Non-pigmented ciliary epithelial cell (primary cell): ENCODE measurements around the gene ANXA11.

Source experiments
- DNase-seq: peaks from one replicate; pipeline ENCODE4 v3.0.0-alpha.2; 2010; ENCODE audit warnings: low read depth

Gene ANXA11

DNA sequence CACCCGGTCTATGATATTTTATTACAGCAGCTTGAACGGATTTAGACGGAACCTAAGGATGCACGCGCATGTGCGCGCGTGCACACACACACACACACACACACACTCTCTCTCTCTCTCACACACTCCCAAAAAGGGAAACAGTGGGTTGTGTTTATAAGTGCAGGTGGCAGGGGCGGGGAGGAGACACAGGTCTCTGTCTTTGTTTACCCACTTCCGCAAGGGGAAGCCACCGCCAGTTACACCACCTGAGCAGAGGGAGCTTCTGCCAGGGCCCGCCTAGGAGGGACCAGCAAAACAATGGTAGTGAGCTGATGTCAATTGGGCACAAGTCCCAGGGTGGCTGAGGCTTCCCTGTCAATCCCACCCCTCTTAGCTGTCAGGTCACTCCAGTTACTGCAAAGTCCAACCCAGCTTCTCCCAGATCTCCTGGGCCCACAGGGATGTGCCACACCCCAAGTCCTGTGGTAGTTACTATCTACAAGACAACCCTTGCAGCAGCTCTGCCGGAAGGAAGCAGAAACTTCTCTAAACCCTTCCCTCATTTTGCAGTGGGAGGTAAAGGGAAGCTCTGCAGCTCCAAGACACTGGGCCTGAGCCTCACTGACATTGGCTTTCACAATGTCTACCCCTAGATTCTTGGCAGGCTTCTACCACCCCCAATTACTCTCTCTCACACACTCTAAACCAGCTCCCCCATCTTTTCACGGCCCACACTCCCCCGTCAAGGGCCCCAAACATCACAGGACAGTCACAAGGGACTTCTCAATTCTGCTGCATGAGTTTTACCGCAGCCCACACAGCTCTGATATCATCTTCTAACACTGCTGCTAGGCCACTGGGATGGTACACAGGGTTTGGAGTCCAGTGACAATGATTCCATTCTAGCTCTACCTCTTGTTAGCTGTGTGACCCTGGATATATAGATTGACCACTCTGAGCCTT, 17.6 kb downstream of the ANXA11 start:
- no peak for DNase-seq

DNA sequence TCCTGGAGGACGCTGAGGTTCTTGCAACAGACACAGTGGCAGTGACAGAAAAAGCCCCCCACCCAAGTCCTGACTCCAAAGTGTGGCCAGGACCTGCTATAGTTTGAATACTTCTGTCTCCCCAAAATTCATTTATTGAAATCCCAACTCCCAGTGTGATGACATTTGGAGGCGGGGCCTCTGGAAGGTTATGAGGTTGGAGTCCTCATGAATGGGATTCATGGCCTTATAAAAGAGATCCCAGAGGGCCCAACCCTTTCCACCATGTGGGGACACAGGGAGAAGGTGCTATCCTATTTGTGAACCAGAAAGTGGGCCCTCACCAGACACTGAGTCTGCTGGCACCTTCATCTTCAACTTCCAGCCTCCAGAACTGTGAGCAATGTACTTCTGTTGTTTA, 18.3 kb downstream of the ANXA11 start:
- DNase-seq = no peak

DNA sequence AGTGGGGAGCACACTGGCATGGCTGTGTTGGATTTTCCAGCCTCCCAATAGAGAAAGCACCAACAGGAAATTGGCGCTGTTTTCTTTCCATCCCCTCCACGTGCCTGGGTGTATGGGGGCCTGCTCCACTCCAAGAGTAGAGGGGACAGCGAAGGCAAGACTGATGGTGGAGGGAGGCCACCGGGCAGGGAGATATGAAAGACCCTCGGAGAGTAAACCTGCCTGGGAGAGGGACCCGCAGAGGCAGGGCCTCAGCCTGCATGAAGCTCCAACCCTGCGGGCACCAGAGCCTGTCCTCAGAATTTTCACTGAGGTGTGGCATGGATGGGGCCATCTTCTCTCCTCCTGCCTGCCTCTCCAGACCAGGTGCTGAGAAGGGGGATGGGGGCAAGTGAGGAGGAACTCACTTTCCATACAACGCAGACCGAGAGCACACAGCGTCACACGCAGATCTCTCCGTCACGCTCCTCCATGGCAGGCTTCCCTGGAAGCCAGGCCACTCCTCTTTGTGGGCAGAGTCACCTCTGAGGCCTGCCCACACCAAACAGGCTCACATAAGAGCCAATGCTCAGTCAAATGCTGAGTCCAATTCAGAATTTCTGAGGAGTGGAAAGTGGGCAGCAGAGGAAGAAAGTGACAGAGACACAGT, 18.8 kb downstream of the ANXA11 start:
- DNase-seq = no peak

DNA sequence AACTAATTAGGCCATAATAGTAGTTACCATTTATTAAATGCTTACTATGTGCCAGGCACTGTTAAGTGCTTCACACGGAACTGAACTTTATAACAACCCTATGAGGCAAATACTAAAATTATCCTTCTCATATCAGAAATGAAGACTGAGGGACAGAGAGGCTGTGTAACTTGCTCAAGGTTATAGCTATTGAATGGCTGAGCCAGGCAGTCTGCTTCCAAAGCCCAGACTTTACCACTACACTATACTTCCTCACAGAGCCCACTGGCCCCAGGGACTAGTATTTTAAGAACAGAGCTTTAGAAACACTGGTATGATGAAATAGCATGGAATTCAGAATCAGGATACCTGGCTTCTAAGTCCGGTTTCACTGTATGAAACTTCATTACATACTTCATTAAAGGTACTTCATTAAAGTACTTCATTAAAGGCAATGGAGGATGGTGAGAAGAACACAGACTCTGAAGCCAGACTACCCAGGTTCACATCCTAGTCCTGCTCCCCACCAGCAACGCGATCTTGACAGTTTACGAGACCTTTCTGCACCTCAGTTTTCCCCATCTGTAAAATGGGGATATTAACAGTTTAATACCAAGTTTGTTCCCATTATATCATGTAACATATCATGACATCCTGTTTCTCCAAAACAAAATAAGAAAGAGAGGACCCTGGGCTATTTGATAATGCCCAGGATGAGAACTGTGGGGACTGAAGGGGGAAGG, 19.6 kb downstream of the ANXA11 start:
- DNase-seq = no peak

DNA sequence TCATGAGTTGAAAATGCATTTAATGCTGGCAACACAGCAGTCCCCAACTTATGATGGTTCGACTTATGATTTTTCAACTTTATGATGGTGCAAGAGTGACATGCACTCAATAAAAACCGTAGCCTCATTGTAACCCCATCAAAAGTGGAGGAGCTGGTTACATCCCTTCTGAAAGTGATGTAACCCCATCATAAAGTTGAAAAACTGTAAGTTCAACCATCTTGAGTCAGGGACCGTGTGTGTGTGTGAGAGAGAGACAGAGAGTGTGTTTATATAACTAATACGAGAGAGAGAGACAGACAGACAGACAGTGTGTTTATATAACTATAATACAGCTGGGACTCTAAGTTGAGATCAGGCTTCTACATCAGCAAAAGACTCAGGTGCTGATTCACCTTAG, 21.0 kb downstream of the ANXA11 start:
- DNase-seq = no peak

DNA sequence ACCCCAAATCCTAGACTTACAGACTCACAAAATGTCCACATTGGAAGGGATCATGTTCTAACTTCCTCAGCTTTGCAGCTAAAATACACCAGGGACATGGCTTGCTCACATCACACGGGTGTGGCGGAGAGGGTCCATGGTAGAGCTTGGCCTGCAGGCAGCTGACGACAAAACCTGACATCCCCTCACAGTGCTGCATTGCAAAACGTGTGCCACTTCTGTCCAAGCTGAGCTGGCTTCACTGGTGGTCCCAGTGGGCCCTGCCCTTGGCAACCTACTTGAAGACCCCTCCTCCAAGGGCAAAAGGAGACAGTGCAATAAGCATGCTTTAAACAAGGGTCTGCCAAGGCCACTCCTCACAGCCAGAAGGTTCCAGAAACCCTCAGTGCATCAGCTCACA, 21.9 kb downstream of the ANXA11 start:
- DNase-seq = no peak

DNA sequence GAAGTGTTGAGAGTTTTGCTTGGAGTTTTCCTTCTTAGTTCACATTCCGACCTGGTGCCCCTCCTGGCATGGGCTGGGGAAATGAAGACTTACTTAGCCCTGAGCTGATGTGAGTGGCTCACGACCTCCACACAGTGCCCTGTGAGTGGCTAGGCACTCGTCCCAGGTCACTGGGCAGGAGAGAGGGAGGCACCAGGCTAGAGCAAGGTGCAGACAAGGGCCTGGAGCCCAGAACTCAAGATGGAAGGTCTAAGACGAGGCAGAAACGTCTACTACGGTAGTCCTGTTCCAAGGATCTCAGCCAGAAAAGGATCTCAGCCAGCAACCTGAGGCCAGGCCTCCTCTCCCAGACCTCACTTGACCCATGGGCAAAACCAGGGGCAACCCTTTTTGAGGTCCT, 22.4 kb downstream of the ANXA11 start:
- no peak for DNase-seq

DNA sequence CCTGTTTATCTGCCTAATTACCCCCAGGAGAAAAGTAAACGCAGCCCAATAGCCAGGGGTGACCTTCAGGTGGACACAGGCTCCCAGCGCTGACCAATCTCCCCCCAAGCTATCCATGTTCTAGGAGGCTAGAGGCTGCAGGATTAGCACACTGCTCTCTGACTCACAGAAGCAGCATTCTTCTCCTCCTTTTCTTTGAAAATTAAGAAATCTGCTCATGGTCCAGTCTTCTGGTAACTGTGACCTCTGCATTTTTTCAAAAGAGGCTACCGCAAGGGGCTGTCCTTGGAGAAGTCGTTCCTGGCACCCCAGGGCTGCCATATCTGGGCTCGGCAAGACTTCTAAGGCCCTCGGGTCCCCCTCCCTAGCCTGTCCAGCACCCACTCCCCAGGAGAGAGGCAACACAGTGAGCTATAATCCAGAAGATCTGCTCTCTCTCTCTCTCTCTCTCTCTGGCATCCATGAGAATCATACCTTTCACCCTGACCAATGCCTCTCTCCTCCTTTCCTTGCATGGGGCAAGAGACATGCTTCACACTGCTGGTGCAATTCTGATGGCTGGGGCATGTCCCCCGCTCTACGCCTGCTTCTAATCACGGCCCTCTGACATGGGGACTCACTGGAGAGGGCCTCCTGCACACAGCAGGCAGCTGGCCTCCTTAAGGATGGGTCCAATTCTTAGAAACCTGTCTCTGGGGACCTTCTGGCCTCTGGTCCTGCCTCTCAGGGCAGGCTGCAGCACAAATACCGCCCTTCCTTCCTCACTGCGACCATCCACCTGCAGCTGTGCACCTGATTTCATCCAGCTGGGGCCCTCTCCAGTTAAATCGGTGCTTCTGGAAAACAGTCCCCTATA, 27.3 kb downstream of the ANXA11 start:
- DNase-seq = no peak

DNA sequence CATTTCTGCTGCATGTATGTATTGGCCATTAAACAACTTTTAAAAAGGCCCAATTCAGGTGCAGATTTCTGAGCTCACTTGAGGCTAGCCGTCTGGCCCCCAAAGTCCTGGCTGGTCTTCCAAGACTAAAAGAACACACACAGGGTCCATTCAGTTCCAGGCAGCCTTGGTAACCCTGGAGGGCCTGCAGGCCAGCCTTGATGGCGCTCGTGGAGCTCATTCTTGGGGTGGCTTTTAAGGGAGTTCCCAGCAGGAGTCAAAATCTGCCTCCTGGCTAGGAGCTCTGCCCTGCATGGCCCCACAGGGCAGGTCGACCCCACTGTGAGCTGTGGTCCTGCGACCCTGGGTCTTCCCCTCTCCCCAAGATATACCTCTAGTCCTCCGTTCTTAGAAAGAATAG, 28.8 kb downstream of the ANXA11 start:
- no peak for DNase-seq

DNA sequence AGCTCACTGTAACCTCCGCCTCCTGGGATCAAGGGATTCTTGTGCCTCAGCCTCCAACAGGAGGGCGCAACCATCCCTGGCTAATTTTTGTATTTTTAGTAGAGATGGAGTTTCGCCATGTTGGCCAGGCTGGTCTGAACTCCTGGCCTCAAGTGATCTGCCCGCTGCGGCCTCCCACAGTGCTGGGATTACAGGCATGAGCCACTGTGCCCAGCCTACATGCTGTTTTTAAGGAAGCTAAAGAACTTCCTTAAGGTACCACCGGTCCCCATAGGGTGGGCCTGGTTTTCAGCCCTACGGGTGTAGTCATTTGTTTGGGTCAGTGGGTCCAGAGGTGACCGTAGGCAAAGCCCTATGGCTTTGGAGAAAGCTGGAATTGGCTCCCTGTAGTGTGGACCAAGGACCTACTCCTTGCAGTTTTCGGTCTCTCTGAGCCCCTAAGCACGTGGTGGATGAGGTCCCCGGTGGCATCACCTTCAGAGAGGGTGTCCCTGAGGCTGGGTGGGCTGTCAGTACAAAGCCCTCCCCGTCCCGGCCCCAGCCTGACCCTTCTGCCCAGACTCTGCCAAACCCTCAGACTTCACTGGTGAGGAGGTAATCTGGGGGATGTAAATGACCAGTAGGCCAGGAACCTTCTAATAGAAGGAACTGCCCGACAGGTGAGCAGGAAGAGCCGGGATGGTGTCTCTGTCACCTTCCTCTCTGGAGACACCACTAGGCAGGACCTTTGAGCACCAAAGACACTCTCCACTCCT, 30.5 kb downstream of the ANXA11 start:
- DNase-seq = no peak

DNA sequence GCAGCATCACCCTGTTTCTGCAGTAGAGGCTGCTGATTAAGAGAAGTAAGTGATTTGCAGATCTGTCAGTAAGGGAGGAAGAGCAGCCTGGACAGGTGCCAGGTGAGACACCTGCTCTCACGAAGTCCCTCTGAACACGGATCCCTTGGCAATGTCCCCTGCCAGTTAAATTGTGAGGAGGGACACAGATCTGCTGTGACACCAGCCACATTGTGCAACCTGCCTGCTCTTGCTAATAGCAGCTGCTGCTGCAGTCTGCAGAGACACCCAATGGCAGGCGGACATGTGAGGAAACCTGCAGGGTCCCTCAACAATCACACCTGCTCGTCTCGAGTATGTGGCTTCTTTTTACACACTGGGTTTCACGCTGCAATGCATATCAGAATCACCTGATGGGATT, 31.9 kb downstream of the ANXA11 start:
- DNase-seq = no peak

DNA sequence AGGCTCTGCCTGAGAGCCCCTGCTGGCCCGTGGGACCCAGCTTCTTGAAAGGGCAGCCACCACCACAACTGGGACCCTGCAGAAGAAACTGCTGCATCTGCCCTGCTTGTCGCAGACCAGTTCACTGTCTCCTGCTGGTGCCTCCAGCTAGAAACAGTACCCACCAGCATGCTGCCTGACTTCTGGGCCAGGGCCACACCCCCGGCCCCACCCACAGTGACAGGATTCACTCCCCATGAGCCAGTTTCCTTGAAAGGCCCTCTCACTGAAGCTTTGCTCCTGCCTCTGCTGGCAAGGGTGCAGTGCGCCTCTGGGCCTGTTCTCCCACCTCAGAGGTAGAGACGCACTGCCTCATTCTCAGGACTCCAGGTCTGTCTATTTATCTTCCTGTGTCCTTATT, 32.4 kb downstream of the ANXA11 start:
- DNase-seq = no peak

DNA sequence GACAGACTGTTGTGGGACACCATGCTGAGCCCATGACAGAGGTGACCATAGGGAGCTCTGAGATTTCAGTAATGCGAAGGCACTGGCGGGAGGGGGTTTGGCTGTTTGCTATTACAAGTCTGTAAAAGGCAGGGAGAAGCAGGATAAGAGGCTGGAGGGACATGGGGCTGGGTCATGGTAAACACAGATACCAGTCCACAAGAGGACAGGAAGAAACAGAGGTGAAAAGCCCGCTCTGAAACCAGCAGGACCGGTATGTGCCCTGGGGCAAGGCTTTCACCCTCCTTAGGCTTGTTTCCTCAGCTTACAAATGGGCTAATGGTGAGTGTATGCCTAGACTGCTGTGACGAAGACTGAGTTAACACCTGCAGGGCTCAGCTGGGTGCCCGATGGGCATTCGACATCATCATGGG, 34.1 kb downstream of the ANXA11 start:
- no peak for DNase-seq

DNA sequence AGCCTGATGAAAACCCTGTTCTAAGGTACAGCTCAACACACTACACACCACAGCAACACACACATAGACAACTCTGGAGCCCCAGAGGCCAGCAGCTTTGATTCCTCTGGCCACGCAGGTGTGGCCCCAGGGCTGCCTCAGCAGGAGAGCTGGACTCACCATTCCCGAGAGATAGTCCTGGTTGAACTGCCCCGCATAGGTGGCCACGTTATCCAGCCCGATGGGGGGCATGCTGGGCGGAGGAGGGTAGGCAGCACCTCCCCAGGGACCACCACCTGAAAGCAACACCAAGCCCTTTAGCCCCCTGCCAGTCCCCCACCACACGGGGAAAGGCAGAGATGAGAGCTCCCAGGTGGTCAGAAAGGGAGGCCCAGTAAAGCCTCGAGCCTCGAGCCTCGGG, 34.7 kb downstream of the ANXA11 start:
- DNase-seq = no peak

DNA sequence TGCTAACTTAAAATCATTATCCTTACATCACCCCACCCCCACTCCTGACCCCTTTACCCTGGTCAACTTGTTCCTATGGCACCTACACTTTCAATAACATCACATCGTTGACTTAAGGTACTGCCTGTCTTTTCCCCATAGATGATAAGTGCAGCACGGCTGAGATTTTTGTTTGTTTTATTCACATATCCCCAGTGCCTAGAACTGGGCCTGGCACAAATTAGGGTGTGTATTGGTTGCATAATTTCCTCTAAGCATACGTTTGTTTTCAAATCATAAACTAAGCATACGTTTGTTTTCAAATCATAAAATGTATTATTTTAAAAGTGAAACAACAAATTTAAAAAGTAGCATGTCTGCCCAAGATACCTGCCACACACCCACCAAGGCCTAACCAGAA, 35.3 kb downstream of the ANXA11 start:
- no peak for DNase-seq

DNA sequence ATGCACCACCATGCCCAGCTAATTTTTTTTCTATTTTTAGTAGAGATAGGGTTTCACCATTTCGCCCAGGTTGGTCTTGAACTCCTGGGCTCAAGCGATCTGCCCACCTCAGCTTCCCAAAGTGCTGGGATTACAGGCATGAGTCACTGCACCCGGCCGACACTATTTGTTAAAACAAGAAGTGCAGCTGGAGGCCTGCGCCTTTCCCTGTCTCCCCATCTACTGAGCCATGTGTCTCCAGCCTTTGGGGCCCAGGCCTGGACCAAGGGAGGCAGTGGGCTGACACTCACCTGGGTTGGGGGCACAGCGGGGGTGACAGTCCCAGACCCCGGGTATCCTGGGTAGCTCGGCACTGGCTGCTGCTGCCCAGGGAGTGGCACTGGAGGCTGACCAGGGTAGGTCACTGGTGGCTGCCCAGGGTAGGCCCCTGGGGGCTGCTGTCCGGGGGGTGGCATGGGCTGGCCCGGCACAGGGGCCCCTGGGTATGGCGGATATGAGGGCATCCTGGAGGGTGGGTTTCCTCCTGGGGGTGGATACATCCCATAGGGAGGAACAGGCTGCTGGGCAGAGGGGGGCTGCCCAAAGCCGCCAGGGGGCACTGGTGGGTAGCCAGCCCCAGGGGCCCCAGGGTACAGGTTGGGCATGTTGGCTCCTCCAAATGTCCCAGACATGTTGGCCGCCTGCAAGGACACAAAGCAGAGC, 36.5 kb downstream of the ANXA11 start:
- DNase-seq = no peak

DNA sequence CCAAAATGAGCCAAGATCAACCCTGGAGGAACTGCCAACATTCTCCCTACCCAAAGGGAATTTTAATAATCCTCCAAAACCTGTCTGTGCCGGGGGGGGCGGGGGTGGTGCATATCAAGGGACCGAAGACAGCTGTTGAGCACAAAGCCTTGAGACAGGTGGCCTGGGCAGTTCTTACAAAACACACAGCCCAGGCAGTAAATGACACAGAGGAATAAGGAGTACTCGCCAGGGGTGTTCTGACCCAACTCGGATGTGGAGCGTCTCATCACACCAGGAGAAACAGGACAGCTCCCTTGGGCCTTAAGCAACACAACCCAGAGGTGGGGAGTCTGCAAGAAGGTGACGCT, 37.2 kb downstream of the ANXA11 start:
- DNase-seq = no peak

DNA sequence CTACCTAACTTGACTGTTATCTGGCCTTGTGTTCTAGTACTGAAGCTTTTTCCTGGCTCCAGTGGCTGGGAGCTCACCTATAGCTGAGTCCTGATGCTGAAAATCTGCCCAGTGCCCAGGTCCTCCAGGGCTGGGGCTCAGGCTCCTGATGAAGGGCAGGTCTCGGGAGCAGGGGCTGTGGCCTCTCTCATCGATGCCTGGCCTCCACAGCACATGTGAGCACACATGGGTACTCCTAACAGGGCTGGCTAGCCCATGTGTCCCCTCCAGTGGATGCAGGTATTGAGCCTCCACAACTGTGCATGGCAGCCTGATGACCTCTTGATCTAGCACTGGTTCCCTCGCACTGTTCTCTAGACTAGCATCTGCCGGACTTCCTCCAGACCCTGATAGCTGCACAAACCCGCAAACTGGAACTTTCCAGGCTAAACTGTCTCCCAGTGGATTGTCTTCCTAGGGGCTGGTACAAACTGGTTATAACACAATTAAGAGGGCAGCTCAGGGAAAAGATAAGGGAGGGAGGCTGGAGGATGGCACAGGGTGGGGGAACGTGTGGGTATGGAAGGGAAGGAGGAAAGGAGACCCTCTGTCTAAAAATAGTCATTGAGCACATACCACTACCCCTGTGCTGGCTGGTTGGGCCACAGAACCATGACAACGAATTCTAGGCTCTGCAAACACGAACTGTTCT, 37.7 kb downstream of the ANXA11 start:
- DNase-seq = no peak

DNA sequence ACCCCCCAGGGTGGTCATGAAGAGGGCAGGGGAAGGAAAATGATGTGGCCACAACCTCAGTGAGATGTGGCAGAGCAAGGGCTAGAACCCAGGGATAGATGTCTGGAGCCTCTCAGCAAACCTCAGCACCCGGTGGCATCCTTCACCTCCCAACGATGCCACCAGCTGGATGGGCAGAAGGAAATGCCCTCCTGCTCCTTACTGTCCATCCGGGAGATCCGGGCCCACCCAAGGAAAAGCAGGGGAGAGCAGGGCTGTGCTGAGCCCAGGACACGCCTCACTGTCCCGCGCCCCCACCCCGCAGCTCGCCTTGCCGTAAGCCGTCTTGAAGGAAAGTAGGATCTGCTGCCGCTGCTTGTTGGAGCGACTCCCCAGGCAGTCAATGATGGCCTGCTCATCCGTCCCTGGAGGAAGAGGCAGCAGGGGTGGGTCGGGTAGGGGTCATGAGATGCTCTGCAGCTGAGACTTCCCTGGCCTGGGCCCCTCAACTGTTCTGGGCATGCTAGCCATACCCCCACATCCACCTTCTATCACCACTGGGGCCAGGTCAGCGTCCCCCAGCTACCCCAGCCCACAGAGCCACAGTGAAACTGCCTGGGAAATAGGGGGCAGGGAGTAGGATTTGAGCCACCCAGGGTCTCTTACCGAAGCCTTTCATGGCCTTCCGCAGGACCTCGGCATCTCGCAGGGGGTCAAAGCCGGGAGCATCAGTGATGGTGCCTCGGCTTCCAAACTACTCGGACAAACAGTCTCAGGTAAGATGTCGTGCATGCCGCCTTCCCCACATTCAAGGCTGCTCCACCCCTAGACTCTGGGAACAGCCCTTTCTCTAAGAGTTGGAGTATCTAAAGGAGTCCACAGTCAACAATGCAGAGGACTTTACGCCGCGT, 38.5 kb downstream of the ANXA11 start:
- DNase-seq = no peak
